IMR-90 (cell line): ENCODE measurements around the gene ANGEL1. TPM values are rescaled to one million over a fixed set of nuclear protein-coding genes. Genes with fewer than 3 reads are reported as not detected.

ENCODE experiments used
- ATAC-seq: fragments of 200-7000 bp; cut with Tn5 transposase; 2 replicates; pipeline ENCODE4 v1.9.1; 2020; ENCODE audit warnings: low read depth, mild to moderate bottlenecking, moderate library complexity
- BruUV-seq: library from RNA; stranded (reverse); fragments of 400-500 nt; replicated peaks from 2 replicates; lab custom pipeline; 2021; lab: Mats Ljungman, UMichigan
- CTCF ChIA-PET: fragments of 300-600 bp; formaldehyde crosslinking; extraction: SDS; loops from one replicate; lab custom pipeline; 2021; ENCODE audit warnings: antibody characterized with exemption; lab: Yijun Ruan, JAX
- POLR2A ChIA-PET: fragments of 300-600 bp; sonication (Branson Sonifier 250); formaldehyde crosslinking; loops from one replicate; lab custom pipeline; 2022; ENCODE audit warnings: antibody characterized with exemption; ENCODE audit not compliant: unreplicated experiment; lab: Charles Lee
- DNase-seq: peaks from one replicate; pipeline ENCODE4 v3.0.0; 2013
- H2AFZ ChIP-seq: replicated peaks from 2 replicates; pipeline ENCODE3; 2013; ENCODE audit warnings: low read length, mild to moderate bottlenecking; ENCODE audit not compliant: poor library complexity
- H2AK5ac ChIP-seq: 2 replicates; pipeline ENCODE4 v1.6.1; 2013; ENCODE audit warnings: low read depth, low read length, inconsistent platforms
- H2AK9ac ChIP-seq: replicated peaks from 2 replicates; pipeline ENCODE3; 2013; ENCODE audit warnings: mild to moderate bottlenecking, low read depth, low read length, moderate library complexity; ENCODE audit not compliant: poor library complexity
- H2BK120ac ChIP-seq: 2 replicates; pipeline ENCODE4 v1.6.1; 2013; ENCODE audit warnings: low read depth, low read length, inconsistent platforms
- H2BK15ac ChIP-seq: 3 replicates; pipeline ENCODE4 v1.6.1; 2013; ENCODE audit warnings: low read depth, low read length, inconsistent platforms
- H2BK20ac ChIP-seq: 2 replicates; pipeline ENCODE4 v1.6.1; 2013; ENCODE audit warnings: low read depth, mild to moderate bottlenecking, inconsistent platforms, low read length, moderate library complexity
- H2BK5ac ChIP-seq: 2 replicates; pipeline ENCODE4 v1.6.1; 2013; ENCODE audit warnings: mild to moderate bottlenecking, low read depth, low read length, inconsistent platforms; ENCODE audit not compliant: poor library complexity, severe bottlenecking
- H3K14ac ChIP-seq: replicated peaks from 2 replicates; pipeline ENCODE4 v1.6.1; 2013; ENCODE audit warnings: low read depth, low read length, inconsistent platforms
- H3K18ac ChIP-seq: 2 replicates; pipeline ENCODE4 v1.6.1; 2013; ENCODE audit warnings: low read depth, low read length, control low read depth
- H3K23ac ChIP-seq: 2 replicates; pipeline ENCODE4 v1.6.1; 2013; ENCODE audit warnings: low read depth, low read length, inconsistent platforms
- H3K27ac ChIP-seq: 2 replicates; pipeline ENCODE4 v1.5.1; 2013; ENCODE audit warnings: mild to moderate bottlenecking, control low read depth, low read length; ENCODE audit not compliant: insufficient read depth
- H3K27me3 ChIP-seq: 2 replicates; pipeline ENCODE4 v1.6.1; 2013; ENCODE audit warnings: low read length; ENCODE audit not compliant: control insufficient read depth, insufficient read depth
- H3K36me3 ChIP-seq: 2 replicates; pipeline ENCODE4 v1.6.1; 2013; ENCODE audit warnings: low read length, mixed read lengths; ENCODE audit not compliant: control insufficient read depth, insufficient read depth
- H3K4ac ChIP-seq: 2 replicates; pipeline ENCODE4 v1.6.1; 2013; ENCODE audit warnings: low read depth, low read length, inconsistent platforms
- H3K4me1 ChIP-seq: 2 replicates; pipeline ENCODE4 v1.6.1; 2013; ENCODE audit warnings: low read length, mixed read lengths; ENCODE audit not compliant: control insufficient read depth, insufficient read depth
- H3K4me2 ChIP-seq: 2 replicates; pipeline ENCODE4 v1.6.1; 2013; ENCODE audit warnings: low read depth, mild to moderate bottlenecking, control low read depth, low read length, moderate library complexity
- H3K4me3 ChIP-seq: 2 replicates; pipeline ENCODE4 v1.5.1; 2013; ENCODE audit warnings: low read depth, mild to moderate bottlenecking, control low read depth, low read length, moderate library complexity; ENCODE audit not compliant: insufficient read depth
- H3K56ac ChIP-seq: 2 replicates; pipeline ENCODE4 v1.6.1; 2013; ENCODE audit warnings: low read length, inconsistent platforms; ENCODE audit not compliant: insufficient read depth; ENCODE audit errors: extremely low read depth
- H3K79me1 ChIP-seq, 2 experiments: 2 replicates each; pipeline ENCODE4 v1.6.1; 2013; ENCODE audit warnings: low read length in 2 of 2, inconsistent platforms in 1 of 2, low read depth in 1 of 2
- H3K9ac ChIP-seq: 2 replicates; pipeline ENCODE4 v1.6.1; 2013; ENCODE audit warnings: low read depth, low read length, control low read depth
- H3K9me1 ChIP-seq: 2 replicates; pipeline ENCODE4 v1.6.1; 2013; ENCODE audit warnings: low read length, inconsistent platforms; ENCODE audit not compliant: insufficient read depth
- H3K9me3 ChIP-seq: 2 replicates; pipeline ENCODE4 v1.6.1; 2013; ENCODE audit warnings: low read length; ENCODE audit not compliant: control insufficient read depth, insufficient read depth
- H4K20me1 ChIP-seq: 2 replicates; pipeline ENCODE4 v1.6.1; 2013; ENCODE audit warnings: low read length, inconsistent platforms; ENCODE audit not compliant: insufficient read depth
- H4K5ac ChIP-seq: 2 replicates; pipeline ENCODE4 v1.6.1; 2013; ENCODE audit warnings: mild to moderate bottlenecking, low read depth, low read length, control low read depth
- H4K8ac ChIP-seq, 2 experiments: 2 replicates each; pipeline ENCODE4 v1.6.1; 2013; ENCODE audit warnings: low read depth in 2 of 2, low read length in 2 of 2, control low read depth in 1 of 2, inconsistent platforms in 1 of 2
- H4K91ac ChIP-seq: 2 replicates; pipeline ENCODE4 v1.6.1; 2013; ENCODE audit warnings: low read depth, low read length, inconsistent platforms; ENCODE audit not compliant: insufficient read depth
- BHLHE40 ChIP-seq: fragments of 150-350 bp; IDR thresholded peaks from 2 replicates; pipeline ENCODE4 v1.6.1; 2016; ENCODE audit warnings: mild to moderate bottlenecking, low read depth, low read length
- CTCF ChIP-seq: conservative IDR thresholded peaks from 2 replicates; pipeline ENCODE4 v1.5.1; 2012; ENCODE audit warnings: mild to moderate bottlenecking, low read depth, low read length, improper control_type of control experiment
- ELK1 ChIP-seq: fragments of 150-350 bp; IDR thresholded peaks from 2 replicates; pipeline ENCODE4 v1.6.1; 2016; ENCODE audit warnings: low read depth, mild to moderate bottlenecking, low read length, moderate library complexity, borderline replicate concordance
- FOS ChIP-seq: fragments of 150-350 bp; IDR thresholded peaks from 2 replicates; pipeline ENCODE4 v1.6.1; 2016; ENCODE audit warnings: low read depth, low read length
- MAFK ChIP-seq: IDR thresholded peaks from 2 replicates; pipeline ENCODE4 v1.6.1; 2012; ENCODE audit warnings: low read depth, low read length, improper control_type of control experiment
- MAZ ChIP-seq: IDR thresholded peaks from 2 replicates; pipeline ENCODE4 v1.6.1; 2012; ENCODE audit warnings: low read depth, mild to moderate bottlenecking, low read length, improper control_type of control experiment, moderate library complexity, borderline replicate concordance
- MXI1 ChIP-seq: IDR thresholded peaks from 2 replicates; pipeline ENCODE4 v1.6.1; 2012; ENCODE audit warnings: low read depth, mild to moderate bottlenecking, low read length, moderate library complexity, borderline replicate concordance
- RAD21 ChIP-seq: IDR thresholded peaks from 2 replicates; pipeline ENCODE4 v1.6.1; 2012; ENCODE audit warnings: low read length, improper control_type of control experiment
- RCOR1 ChIP-seq: IDR thresholded peaks from 2 replicates; pipeline ENCODE4 v1.6.1; 2012; ENCODE audit warnings: mild to moderate bottlenecking, low read length, improper control_type of control experiment; ENCODE audit not compliant: insufficient replicate concordance
- RFX5 ChIP-seq: IDR thresholded peaks from 2 replicates; pipeline ENCODE4 v1.8.0; 2012; ENCODE audit warnings: low read depth, mild to moderate bottlenecking, low read length, moderate library complexity
- SMC3 ChIP-seq: fragments of 150-350 bp; IDR thresholded peaks from 2 replicates; pipeline ENCODE4 v1.6.1; 2016; ENCODE audit warnings: low read depth, mild to moderate bottlenecking, antibody characterized with exemption, low read length, moderate library complexity
- USF2 ChIP-seq: fragments of 150-350 bp; IDR thresholded peaks from 2 replicates; pipeline ENCODE4 v1.6.1; 2017; ENCODE audit warnings: mild to moderate bottlenecking, antibody characterized with exemption, low read length, low read depth
- WGBS, 2 experiments: methylation state at CpG; one replicate each; pipeline versions ENCODE4 v1.1.5 to v1.1.7; 2013; ENCODE audit warnings: missing lambda C conversion rate in 2 of 2; ENCODE audit not compliant: insufficient read length in 1 of 2; ENCODE audit errors: extremely low coverage in 2 of 2; 5-methylcytosine and 5-hydroxymethylcytosine counted together
- dilution Hi-C: fragments of 300-500 bp; cut with HindIII; formaldehyde crosslinking; loops from one replicate; pipeline ENCODE4 v1.14.3; 2018; ENCODE audit warnings: low sequenced_read_pairs; ENCODE audit not compliant: unreplicated experiment
- in situ Hi-C: fragments of 300-500 bp; cut with MboI; formaldehyde crosslinking; loops from 3 replicates; pipeline ENCODE4 v1.14.3; 2019; ENCODE audit warnings: low sequenced_read_pairs, inconsistent platforms, mixed read lengths
- intact Hi-C: fragments of 100-400 bp; cut with micrococcal nuclease; formaldehyde crosslinking; loops from 2 replicates; pipeline ENCODE4 v1.10.0; 2022
- polyA plus RNA-seq, 3 experiments: library from polyadenylated mRNA; depleted of rRNA; stranded (reverse); fragments of >200 nt; gene quantifications; 2 replicates each; pipeline ENCODE4 v1.2.3, GENCODE V29; 2012; ENCODE audit warnings: low replicate concordance in 1 of 3
- total RNA-seq: library from RNA; depleted of rRNA; stranded (reverse); fragments of >200 nt; gene quantifications from 2 replicates; pipeline ENCODE4 v1.2.3, GENCODE V29; 2012

Gene ANGEL1
- total and polyA plus RNA-seq, 2 of the 4 experiments (the other 2 are of a cell fraction), result 4.1 to 10.0 TPM

- Histone ChIP-seq H2BK20ac (no peak overlapping the region), H4K20me1 (no peaks in the 10 kb centered on the region), H2BK120ac (no peak overlapping the region), H3K56ac (no peak overlapping the region), H3K18ac (no peak overlapping the region), H3K14ac (no peak overlapping the region), H2BK5ac (no peak overlapping the region), H4K8ac (no peak overlapping the region), H3K9me1 (peaks cover 6% of the 10 kb centered on the region), H3K23ac (no peak overlapping the region), H3K9ac (no peak overlapping the region), H3K36me3 (no peaks in the 10 kb centered on the region), H3K27me3 (no peaks in the 10 kb centered on the region; the same call in 1 of the 2 replicates), H3K4ac (no peak overlapping the region), H3K79me1 (no peaks in the 10 kb centered on the region), H3K27ac (no peak overlapping the region), H2BK15ac (no peak overlapping the region), H2AK5ac (no peak overlapping the region), H4K91ac (no peak overlapping the region), H3K4me2 (no peak overlapping the region), H3K4me1 (peaks cover 3% of the 10 kb centered on the region; the same call in 1 of the 2 replicates), H3K4me3 (no peak overlapping the region), H2AK9ac (no peak overlapping the region), H3K9me3 (no peaks in the 10 kb centered on the region), H2AFZ (no peak overlapping the region), H4K5ac (no peak overlapping the region)
- intact Hi-C loops (no loop called here), dilution Hi-C loops (no loop called here), in situ Hi-C loops (no loop called here)
- no peak for DNase-seq
- ChIA-PET CTCF (no interaction called here), POLR2A (no interaction called here)
- no peak for ATAC-seq
- BruUV-seq, result no TSS peak
- TF ChIP-seq MAZ, result no peak
- TF ChIP-seq ELK1, result no peak
- no peak for TF ChIP-seq CTCF
- no peak for TF ChIP-seq FOS
- no peak for TF ChIP-seq MAFK
- no peak for TF ChIP-seq SMC3
- TF ChIP-seq RAD21, result no peak
- no peak for TF ChIP-seq RCOR1
- no peak for TF ChIP-seq RFX5
- TF ChIP-seq MXI1, result no peak
- TF ChIP-seq USF2, result no peak
- TF ChIP-seq BHLHE40, result no peak
- 68% methylated on average over 4 of the region's 6 CpGs; no CpG with 5 or more reads in 1 of the 2 experiments for WGBS, 2 experiments
Observed at GRCh38 chr14:76756371-76756750, 56.3 kb downstream of the ANGEL1 start.
